Gastrocnemius medialis (tissue), 4 donors: ENCODE measurements around the gene CCDC71. TPM values are rescaled to one million over a fixed set of nuclear protein-coding genes. Genes with fewer than 3 reads are reported as not detected.

Source experiments
- ATAC-seq, 2 donors: fragments of 150-250 bp; one replicate each; pipeline ENCODE4 v1.9.1; 2016
- DNase-seq, 2 donors: peaks; one replicate each; pipeline ENCODE4 v3.0.0-alpha.2; 2019
- H3K27ac ChIP-seq, 4 donors: fragments of 200-600 bp; sonication (generic); 1 replicate in 1 of 4; 2 replicates in 3 of 4; pipeline ENCODE4 v1.5.1; 2016 to 2018; ENCODE audit warnings: mild to moderate bottlenecking in 2 of 4, moderate library complexity in 1 of 4
- H3K27me3 ChIP-seq, 3 donors: fragments of 200-600 bp; sonication (generic) in 2 of 3; 1 replicate in 1 of 3; 2 replicates in 2 of 3; pipeline versions ENCODE4 v1.5.1 to v1.6.0; 2016 to 2019; ENCODE audit warnings: mild to moderate bottlenecking in 1 of 3, moderate library complexity in 1 of 3
- H3K36me3 ChIP-seq, 2 donors: fragments of 200-600 bp; sonication (generic) in 1 of 2; one replicate each; pipeline ENCODE4 v1.5.1; 2017 to 2018
- H3K4me1 ChIP-seq, 2 donors: fragments of 200-600 bp; sonication (generic) in 1 of 2; one replicate each; pipeline ENCODE4 v1.5.1; 2016 to 2017; ENCODE audit warnings: mild to moderate bottlenecking in 2 of 2
- H3K4me3 ChIP-seq, 4 donors: fragments of 200-600 bp; sonication (generic) in 3 of 4; 1 replicate in 1 of 4; 2 replicates in 3 of 4; pipeline ENCODE4 v1.5.1; 2016 to 2019; ENCODE audit warnings: mild to moderate bottlenecking in 2 of 4
- H3K9me3 ChIP-seq, 3 donors: fragments of 200-600 bp; sonication (generic) in 2 of 3; 1 replicate in 1 of 3; 2 replicates in 2 of 3; pipeline ENCODE4 v1.5.1; 2016 to 2019
- POLR2A ChIP-seq, 2 donors: fragments of 450-650 bp; IDR thresholded peaks; one replicate each; pipeline ENCODE4 v1.6.1; 2017; ENCODE audit warnings: antibody characterized with exemption in 2 of 2, mild to moderate bottlenecking in 2 of 2, moderate library complexity in 2 of 2
- in situ Hi-C, 4 donors: fragments of 200-750 bp; cut with MboI; loops; one replicate each; pipeline versions ENCODE4 v1.15.0 to v1.8.0; 2017; ENCODE audit warnings: low sequenced_read_pairs in 4 of 4
- intact Hi-C: fragments of 100-400 bp; cut with DNase I; formaldehyde crosslinking; loops from one replicate; pipeline ENCODE4 v1.15.1; 2023; ENCODE audit warnings: low total_unique reads
- total RNA-seq, 4 donors: library from RNA; depleted of rRNA; stranded (reverse); fragments of >200 nt; gene quantifications; one replicate each; pipeline versions ENCODE4 v1.1.0 to v1.2.3, GENCODE V29; 2016
- TF ChIP-seq, protein P1 (sequence below), 5 experiments: fragments of 450-650 bp in 3 of 5; fragments of 200-600 bp in 2 of 5; sonication (generic) in 2 of 5; IDR thresholded peaks in 4 of 5; conservative IDR thresholded peaks in 1 of 5; 1 replicate in 4 of 5; 2 replicates in 1 of 5; pipeline ENCODE4 v1.5.1; 2016 to 2019; ENCODE audit warnings: antibody characterized with exemption in 5 of 5, mild to moderate bottlenecking in 3 of 5, moderate library complexity in 3 of 5

The CCDC71 gene
- total RNA-seq, 4 donors from 2014 or later: 20.0 to 31.0 (median 22.0) TPM

GRCh38 chr3:49124991-49125670 lies 41.0 kb downstream of the CCDC71 start:
- Histone ChIP-seq H3K27me3 (no peaks in the 10 kb centered on the region), H3K36me3 (peaks cover 0 to 81% of the 10 kb centered on the region in 2 donors), H3K27ac (no peak overlapping the region), H3K9me3 (no peaks in the 10 kb centered on the region), H3K4me3 (no peak overlapping the region), H3K4me1 (peaks cover 0 to 4% of the 10 kb centered on the region in 2 donors)
- in situ Hi-C loops (no loop called here), intact Hi-C loops (no loop called here)
- DNase-seq (no peak), ATAC-seq (no peak)
- TF ChIP-seq, protein P1, sequence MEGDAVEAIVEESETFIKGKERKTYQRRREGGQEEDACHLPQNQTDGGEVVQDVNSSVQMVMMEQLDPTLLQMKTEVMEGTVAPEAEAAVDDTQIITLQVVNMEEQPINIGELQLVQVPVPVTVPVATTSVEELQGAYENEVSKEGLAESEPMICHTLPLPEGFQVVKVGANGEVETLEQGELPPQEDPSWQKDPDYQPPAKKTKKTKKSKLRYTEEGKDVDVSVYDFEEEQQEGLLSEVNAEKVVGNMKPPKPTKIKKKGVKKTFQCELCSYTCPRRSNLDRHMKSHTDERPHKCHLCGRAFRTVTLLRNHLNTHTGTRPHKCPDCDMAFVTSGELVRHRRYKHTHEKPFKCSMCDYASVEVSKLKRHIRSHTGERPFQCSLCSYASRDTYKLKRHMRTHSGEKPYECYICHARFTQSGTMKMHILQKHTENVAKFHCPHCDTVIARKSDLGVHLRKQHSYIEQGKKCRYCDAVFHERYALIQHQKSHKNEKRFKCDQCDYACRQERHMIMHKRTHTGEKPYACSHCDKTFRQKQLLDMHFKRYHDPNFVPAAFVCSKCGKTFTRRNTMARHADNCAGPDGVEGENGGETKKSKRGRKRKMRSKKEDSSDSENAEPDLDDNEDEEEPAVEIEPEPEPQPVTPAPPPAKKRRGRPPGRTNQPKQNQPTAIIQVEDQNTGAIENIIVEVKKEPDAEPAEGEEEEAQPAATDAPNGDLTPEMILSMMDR (IDR thresholded peaks at IDR 0.05 in 4 of 5, conservative IDR thresholded peaks at IDR 0.05 in 1 of 5): no peak
- no peak for TF ChIP-seq POLR2A (IDR thresholded peaks at IDR 0.05)

GRCh38 chr3:49124203-49124602 lies 41.9 kb downstream of the CCDC71 start:
- in situ Hi-C loops (no loop called here), intact Hi-C loops (no loop called here)
- no peak for DNase-seq
- Histone ChIP-seq H3K9me3 (no peaks in the 10 kb centered on the region), H3K27me3 (no peaks in the 10 kb centered on the region), H3K4me1 (peaks cover 9 to 10% of the 10 kb centered on the region in 2 donors), H3K36me3 (peaks cover 0 to 73% of the 10 kb centered on the region in 2 donors), H3K4me3 (no peak overlapping the region), H3K27ac (no peak overlapping the region)
- TF ChIP-seq POLR2A (IDR thresholded peaks at IDR 0.05): no peak
- TF ChIP-seq, protein P1 (IDR thresholded peaks at IDR 0.05 in 4 of 5, conservative IDR thresholded peaks at IDR 0.05 in 1 of 5): no peak
- no peak for ATAC-seq

DNA sequence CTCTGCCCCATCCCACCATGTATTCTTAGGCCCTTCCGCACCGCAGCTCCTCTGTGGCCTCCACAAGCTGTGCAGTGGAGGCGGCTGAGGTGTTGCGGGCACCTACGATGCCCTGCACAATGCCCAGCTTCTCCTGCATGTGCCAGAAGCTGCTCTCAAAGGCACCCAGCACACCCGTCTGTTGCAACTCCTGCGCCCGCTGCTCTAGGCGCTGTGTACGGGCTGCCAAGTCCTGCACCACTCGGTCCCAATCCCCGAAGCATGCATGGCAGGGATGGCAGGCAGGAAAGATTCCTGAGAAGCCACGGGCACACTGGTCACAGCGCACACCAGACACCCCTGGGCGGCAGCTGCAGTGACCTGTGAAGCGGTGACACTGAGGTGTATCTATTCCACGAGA lies 42.4 kb downstream of the CCDC71 start:
- no peak for ATAC-seq
- no peaks in the 10 kb centered on the region for H3K27me3 ChIP-seq
- in situ Hi-C loops (no loop called here), intact Hi-C loops (no loop called here)
- H3K4me3 ChIP-seq: no peak overlapping the region
- H3K36me3 ChIP-seq: peaks cover 0 to 71% of the 10 kb centered on the region in 2 donors
- peaks cover 14 to 15% of the 10 kb centered on the region in 2 donors for H3K4me1 ChIP-seq
- no peak overlapping the region for H3K27ac ChIP-seq
- TF ChIP-seq POLR2A (IDR thresholded peaks at IDR 0.05): no peak
- TF ChIP-seq, protein P1 (IDR thresholded peaks at IDR 0.05 in 4 of 5, conservative IDR thresholded peaks at IDR 0.05 in 1 of 5): no peak
- no peak for DNase-seq
- H3K9me3 ChIP-seq: no peaks in the 10 kb centered on the region

- TF ChIP-seq POLR2A (IDR thresholded peaks at IDR 0.05): no peak
- TF ChIP-seq, protein P1 (IDR thresholded peaks at IDR 0.05 in 4 of 5, conservative IDR thresholded peaks at IDR 0.05 in 1 of 5): no peak
- Histone ChIP-seq H3K9me3 (no peaks in the 10 kb centered on the region), H3K4me1 (peaks cover 16 to 17% of the 10 kb centered on the region in 2 donors), H3K4me3 (no peak overlapping the region), H3K27me3 (no peaks in the 10 kb centered on the region), H3K27ac (no peak overlapping the region), H3K36me3 (peaks cover 0 to 71% of the 10 kb centered on the region in 2 donors)
- DNase-seq (no peak), ATAC-seq (no peak)
- intact Hi-C loops: no loop called here
- in situ Hi-C loops: no loop called here
Observed at GRCh38 chr3:49122886-49123545, 43.1 kb downstream of the CCDC71 start.
